HG02973 (cell line): Measurements from ENCODE around the gene AKNAD1.

Experiments
- ATAC-seq: cut with Tn5 transposase; IDR thresholded peaks from one replicate; pipeline ENCODE4 v1.9.1; 2021; ENCODE audit warnings: moderate library complexity; ENCODE audit not compliant: unreplicated experiment

AKNAD1 gene

GRCh38 chr1:108830119-108831008 lies 26.5 kb downstream of the AKNAD1 start:
- ATAC-seq: no peak

- no peak for ATAC-seq
These were observed 27.4 kb downstream of the AKNAD1 start for GRCh38 chr1:108829498-108829916.

- ATAC-seq: no peak
These were observed 28.6 kb downstream of the AKNAD1 start for GRCh38 chr1:108828074-108828961.

GRCh38 chr1:108826081-108826635 lies 30.7 kb downstream of the AKNAD1 start:
- ATAC-seq: no peak

GRCh38 chr1:108824051-108824450 lies 32.8 kb downstream of the AKNAD1 start:
- ATAC-seq: no peak

GRCh38 chr1:108823632-108824031 lies 33.3 kb downstream of the AKNAD1 start:
- ATAC-seq: no peak

- no peak for ATAC-seq
These were observed 37.0 kb downstream of the AKNAD1 start for GRCh38 chr1:108819878-108820277.

- no peak for ATAC-seq
These were observed 39.1 kb downstream of the AKNAD1 start for GRCh38 chr1:108817811-108818210.

- no peak for ATAC-seq
These were observed 39.9 kb downstream of the AKNAD1 start for GRCh38 chr1:108817016-108817415.

GRCh38 chr1:108816049-108816893 lies 40.6 kb downstream of the AKNAD1 start:
- no peak for ATAC-seq

GRCh38 chr1:108815566-108815965 lies 41.3 kb downstream of the AKNAD1 start:
- no peak for ATAC-seq

- no peak for ATAC-seq
These were observed 42.4 kb downstream of the AKNAD1 start for GRCh38 chr1:108814343-108815125.

GRCh38 chr1:108813326-108813725 lies 43.6 kb downstream of the AKNAD1 start:
- no peak for ATAC-seq

GRCh38 chr1:108811611-108812010 lies 45.3 kb downstream of the AKNAD1 start:
- ATAC-seq: no peak

GRCh38 chr1:108808438-108808837 lies 48.5 kb downstream of the AKNAD1 start:
- ATAC-seq: no peak

GRCh38 chr1:108803548-108803947 lies 53.3 kb downstream of the AKNAD1 start:
- no peak for ATAC-seq

- no peak for ATAC-seq
These were observed 55.8 kb downstream of the AKNAD1 start for GRCh38 chr1:108801101-108801500.

GRCh38 chr1:108799001-108799400 lies 57.9 kb downstream of the AKNAD1 start:
- ATAC-seq: no peak

- ATAC-seq: no peak
These were observed 64.5 kb downstream of the AKNAD1 start for GRCh38 chr1:108792420-108792819.

- ATAC-seq: no peak
These were observed 65.1 kb downstream of the AKNAD1 start for GRCh38 chr1:108791790-108792189.
